SH-SY5Y (cell line): ENCODE measurements around the gene RPUSD3.

Experiments
- GATA2 ChIP-seq: IDR thresholded peaks from 2 replicates; pipeline ENCODE4 v1.6.1; 2011; ENCODE audit warnings: mild to moderate bottlenecking, low read depth, low read length
- GATA3 ChIP-seq: IDR thresholded peaks from 2 replicates; pipeline ENCODE4 v1.6.1; 2011; ENCODE audit warnings: low read depth, mild to moderate bottlenecking, low read length, moderate library complexity

RPUSD3 gene

GRCh38 chr3:9870978-9871377 is 27.2 kb upstream of the RPUSD3 start:
- TF ChIP-seq GATA2 (no peak), GATA3 (no peak)

DNA sequence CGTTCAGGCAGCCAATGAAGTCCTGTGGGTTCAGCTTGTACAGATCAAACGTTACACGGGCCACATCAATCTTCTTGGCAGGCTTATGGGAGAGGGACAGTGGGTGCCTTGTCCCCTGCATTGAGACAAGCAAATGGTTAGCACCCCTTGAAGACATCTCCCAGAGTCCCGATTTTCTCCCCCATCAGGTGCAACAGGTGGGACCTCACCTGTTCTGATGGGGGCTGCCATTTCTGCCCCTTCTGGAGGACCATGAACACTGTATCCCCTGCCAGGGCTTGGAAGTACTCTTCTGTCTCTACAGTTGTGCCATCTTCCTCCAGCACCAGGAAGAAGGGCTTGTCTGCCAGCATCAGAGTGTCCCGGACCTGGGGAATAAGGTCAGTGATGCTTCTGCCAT is 26.1 kb upstream of the RPUSD3 start:
- TF ChIP-seq GATA3 (no peak), GATA2 (no peak)

DNA sequence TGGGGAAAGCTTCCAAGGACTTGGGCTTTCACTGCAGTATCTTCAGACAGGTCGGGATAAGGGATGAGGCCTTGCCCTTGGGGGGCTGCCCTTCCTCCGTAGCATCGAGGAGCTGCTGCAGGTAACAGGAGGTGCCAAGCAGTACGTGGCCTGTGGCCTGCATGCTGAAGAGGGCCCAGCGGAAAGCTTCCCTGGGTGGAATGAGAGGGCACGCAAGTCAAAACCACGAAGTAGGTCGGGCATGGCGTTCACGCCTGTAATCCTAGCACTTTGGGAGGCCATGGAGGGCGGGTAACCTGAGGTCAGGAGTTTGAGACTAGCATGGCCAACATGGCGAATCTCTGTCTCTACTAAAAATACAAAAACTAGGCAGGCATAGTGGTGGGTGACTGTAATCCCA is 23.3 kb upstream of the RPUSD3 start:
- TF ChIP-seq GATA3 (no peak), GATA2 (no peak)

GRCh38 chr3:9866639-9867038 is 22.8 kb upstream of the RPUSD3 start:
- TF ChIP-seq GATA3 (no peak), GATA2 (no peak)

GRCh38 chr3:9864200-9864927 is 20.6 kb upstream of the RPUSD3 start:
- TF ChIP-seq GATA3 (no peak), GATA2 (no peak)

DNA sequence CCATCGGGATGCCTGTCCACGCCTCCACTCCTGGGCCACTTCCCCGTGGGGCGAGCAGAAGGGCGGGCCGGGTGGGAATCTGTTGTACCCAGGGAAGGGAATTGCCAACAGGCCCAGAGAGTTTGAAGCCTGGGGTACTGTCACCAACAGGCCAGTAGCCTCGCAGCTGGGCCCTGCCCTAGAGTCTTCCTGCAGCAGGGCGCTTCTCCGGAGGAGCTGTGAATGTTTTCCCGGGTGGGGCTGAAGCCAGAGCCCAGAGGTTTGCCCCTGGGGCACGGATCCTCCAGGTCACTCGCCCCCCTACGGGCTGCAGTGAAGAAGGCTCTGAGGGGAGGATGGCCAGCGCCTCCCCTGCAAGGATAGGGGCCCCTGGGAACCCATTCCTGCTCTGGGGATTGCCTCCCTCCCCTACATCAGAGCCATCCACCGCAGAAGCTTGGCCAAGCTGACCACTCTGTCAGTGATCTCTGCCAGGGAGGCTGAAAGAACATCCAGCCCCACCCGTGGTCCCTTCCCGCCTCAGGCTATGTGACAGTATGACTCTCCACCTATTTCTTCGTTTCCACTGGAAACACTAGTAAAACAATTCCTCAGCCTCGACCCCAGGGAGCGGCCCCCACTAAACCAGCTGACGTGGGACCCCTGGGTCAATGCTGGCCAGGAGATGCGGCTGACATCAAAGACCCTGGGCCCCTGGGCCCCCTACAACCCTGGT is 19.4 kb upstream of the RPUSD3 start:
- no peak for TF ChIP-seq GATA2
- TF ChIP-seq GATA3 = no peak

- TF ChIP-seq GATA2 = no peak
- TF ChIP-seq GATA3 = no peak
Measured at GRCh38 chr3:9862391-9863057, 18.7 kb upstream of the RPUSD3 start.

DNA sequence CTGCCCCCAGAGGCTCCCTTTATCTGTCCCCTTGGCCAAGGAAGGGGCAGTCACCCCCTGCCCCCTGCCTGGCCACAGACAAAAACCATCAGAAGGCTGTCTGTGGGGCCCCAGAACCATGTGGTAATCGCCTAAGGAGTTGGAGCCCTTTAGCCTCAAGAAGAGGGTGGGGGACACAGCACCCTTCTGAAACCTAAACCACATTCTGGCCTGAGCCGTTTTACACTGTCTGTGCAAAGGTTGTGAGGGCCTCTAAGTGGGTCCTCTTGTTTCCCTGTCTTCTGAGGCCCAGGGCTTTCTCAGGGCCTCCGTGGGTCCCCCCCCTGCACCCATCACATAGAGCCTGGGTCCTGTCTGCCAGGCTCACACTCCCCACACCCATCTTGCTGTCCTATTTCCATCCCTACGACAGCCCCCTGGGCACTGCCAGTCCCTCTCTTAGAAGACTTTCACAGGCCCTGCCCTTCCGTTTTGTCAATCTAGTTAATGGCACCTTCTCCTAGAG is 17.9 kb upstream of the RPUSD3 start:
- TF ChIP-seq GATA2 = no peak

- no peak for TF ChIP-seq GATA3
- TF ChIP-seq GATA2 = no peak
Measured at GRCh38 chr3:9861201-9861600, 17.4 kb upstream of the RPUSD3 start.

- TF ChIP-seq GATA3 (no peak), GATA2 (no peak)
Measured at GRCh38 chr3:9859530-9860025, 15.8 kb upstream of the RPUSD3 start.

DNA sequence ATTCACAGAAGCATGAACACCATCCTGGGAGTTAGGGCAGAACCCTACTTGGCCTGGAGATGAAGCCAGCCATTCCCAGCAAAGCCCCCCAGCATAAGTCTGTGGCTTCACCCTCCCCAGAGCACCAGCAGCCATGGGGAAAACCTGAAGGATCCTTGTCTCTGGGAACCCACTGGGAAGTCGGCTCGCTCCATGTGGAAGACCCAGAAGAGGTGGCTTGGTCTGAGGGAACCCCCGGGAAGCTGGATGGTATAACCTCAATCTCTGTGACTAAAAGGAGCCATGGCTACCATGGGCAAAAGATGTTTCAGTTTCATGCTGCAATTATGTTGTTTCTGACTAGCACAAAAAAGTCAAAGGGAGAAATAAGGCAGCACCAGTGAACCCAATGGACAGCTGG is 11.8 kb upstream of the RPUSD3 start:
- TF ChIP-seq GATA2 = no peak
- no peak for TF ChIP-seq GATA3

DNA sequence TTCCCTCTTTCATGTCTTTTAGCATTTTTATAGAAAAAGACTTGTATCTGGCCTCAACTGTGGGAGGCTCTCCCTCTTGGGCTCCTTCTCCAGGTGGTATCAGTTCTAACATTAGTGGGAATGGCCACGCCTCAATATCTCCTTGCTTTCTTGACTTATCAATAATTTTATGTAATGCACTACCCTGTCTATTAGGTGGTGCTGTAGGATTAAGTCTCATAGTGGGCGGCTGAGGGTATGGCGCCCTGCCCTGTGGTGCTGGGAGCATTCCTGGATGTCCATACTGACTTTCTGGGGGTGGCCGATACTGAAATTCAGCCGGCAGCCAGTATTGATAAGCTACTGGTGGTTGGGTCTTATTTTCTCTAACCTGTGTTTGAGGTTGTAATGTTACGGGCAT is 8.7 kb upstream of the RPUSD3 start:
- no peak for TF ChIP-seq GATA2
- no peak for TF ChIP-seq GATA3

GRCh38 chr3:9851926-9852325 is 8.1 kb upstream of the RPUSD3 start:
- TF ChIP-seq GATA2 = 0 out of 2 replicates have a peak, but pooled peaks have one; percentile 16

- TF ChIP-seq GATA2 = no peak
- TF ChIP-seq GATA3 = no peak
Measured at GRCh38 chr3:9846931-9847488, 3.2 kb upstream of the RPUSD3 start.
